Mesendoderm (in vitro differentiated cells): Measurements from ENCODE around the gene BAZ1B.
"Not testable (repeated sequence)": the region's sequence is repeated elsewhere in the genome, so short reads cannot be mapped to it uniquely, and the experiment has no call there.

Experiments
- DNase-seq: peaks from one replicate; pipeline ENCODE4 v3.0.0; 2013
- H2AK5ac ChIP-seq: 2 replicates; pipeline ENCODE4 v1.6.1; 2013; ENCODE audit warnings: low read length, inconsistent platforms
- H2BK120ac ChIP-seq: 2 replicates; pipeline ENCODE4 v1.6.1; 2013; ENCODE audit warnings: low read depth, mild to moderate bottlenecking, low read length, moderate library complexity, mixed read lengths
- H2BK15ac ChIP-seq: replicated peaks from 2 replicates; pipeline ENCODE4 v1.6.1; 2013; ENCODE audit warnings: low read depth, mild to moderate bottlenecking, moderate library complexity
- H2BK5ac ChIP-seq: 2 replicates; pipeline ENCODE4 v1.6.1; 2013; ENCODE audit warnings: low read length, inconsistent platforms
- H3K18ac ChIP-seq: 2 replicates; pipeline ENCODE4 v1.6.1; 2013; ENCODE audit warnings: mild to moderate bottlenecking, low read length, mixed read lengths
- H3K23ac ChIP-seq: one replicate; pipeline ENCODE4 v1.6.1; 2013; ENCODE audit warnings: low read length
- H3K27ac ChIP-seq: 2 replicates; pipeline ENCODE4 v1.5.1; 2013; ENCODE audit warnings: low read depth, mild to moderate bottlenecking, inconsistent platforms, low read length, moderate library complexity
- H3K27me3 ChIP-seq: 2 replicates; pipeline ENCODE4 v1.6.1; 2013; ENCODE audit warnings: low read length, control low read depth, mild to moderate bottlenecking, inconsistent platforms; ENCODE audit not compliant: insufficient read depth, poor library complexity
- H3K36me3 ChIP-seq: 2 replicates; pipeline ENCODE4 v1.6.1; 2013; ENCODE audit warnings: low read length, inconsistent platforms; ENCODE audit not compliant: control insufficient read depth, insufficient read depth
- H3K4ac ChIP-seq: one replicate; pipeline ENCODE4 v1.6.1; 2013; ENCODE audit warnings: low read depth, mild to moderate bottlenecking, low read length, moderate library complexity
- H3K4me1 ChIP-seq: 2 replicates; pipeline ENCODE4 v1.6.1; 2013; ENCODE audit warnings: low read depth, low read length, inconsistent platforms; ENCODE audit not compliant: control insufficient read depth
- H3K4me2 ChIP-seq: 2 replicates; pipeline ENCODE4 v1.6.1; 2013; ENCODE audit warnings: low read length
- H3K4me3 ChIP-seq: 2 replicates; pipeline ENCODE4 v1.5.1; 2013; ENCODE audit warnings: mild to moderate bottlenecking, low read length
- H3K56ac ChIP-seq: one replicate; pipeline ENCODE4 v1.6.1; 2013; ENCODE audit warnings: low read length
- H3K79me1 ChIP-seq: 2 replicates; pipeline ENCODE4 v1.6.1; 2013; ENCODE audit warnings: low read length, inconsistent platforms
- H3K79me2 ChIP-seq: 2 replicates; pipeline ENCODE4 v1.6.1; 2013; ENCODE audit warnings: mild to moderate bottlenecking, low read length; ENCODE audit not compliant: control insufficient read depth, insufficient read depth
- H3K9ac ChIP-seq: 2 replicates; pipeline ENCODE4 v1.6.1; 2013; ENCODE audit warnings: low read length, inconsistent platforms
- H4K5ac ChIP-seq: one replicate; pipeline ENCODE4 v1.6.1; 2013; ENCODE audit warnings: low read length
- H4K8ac ChIP-seq: one replicate; pipeline ENCODE4 v1.6.1; 2013; ENCODE audit warnings: low read depth, mild to moderate bottlenecking, control low read depth, low read length, moderate library complexity
- WGBS: extraction: QIAGEN DNeasy Blood & Tissue Kit; methylation state at CpG from one replicate; pipeline ENCODE4 v1.1.7; 2013; ENCODE audit warnings: low lambda C conversion rate, missing lambda C conversion rate; ENCODE audit not compliant: insufficient coverage; ENCODE audit errors: extremely low coverage; 5-methylcytosine and 5-hydroxymethylcytosine counted together

The BAZ1B gene

DNA sequence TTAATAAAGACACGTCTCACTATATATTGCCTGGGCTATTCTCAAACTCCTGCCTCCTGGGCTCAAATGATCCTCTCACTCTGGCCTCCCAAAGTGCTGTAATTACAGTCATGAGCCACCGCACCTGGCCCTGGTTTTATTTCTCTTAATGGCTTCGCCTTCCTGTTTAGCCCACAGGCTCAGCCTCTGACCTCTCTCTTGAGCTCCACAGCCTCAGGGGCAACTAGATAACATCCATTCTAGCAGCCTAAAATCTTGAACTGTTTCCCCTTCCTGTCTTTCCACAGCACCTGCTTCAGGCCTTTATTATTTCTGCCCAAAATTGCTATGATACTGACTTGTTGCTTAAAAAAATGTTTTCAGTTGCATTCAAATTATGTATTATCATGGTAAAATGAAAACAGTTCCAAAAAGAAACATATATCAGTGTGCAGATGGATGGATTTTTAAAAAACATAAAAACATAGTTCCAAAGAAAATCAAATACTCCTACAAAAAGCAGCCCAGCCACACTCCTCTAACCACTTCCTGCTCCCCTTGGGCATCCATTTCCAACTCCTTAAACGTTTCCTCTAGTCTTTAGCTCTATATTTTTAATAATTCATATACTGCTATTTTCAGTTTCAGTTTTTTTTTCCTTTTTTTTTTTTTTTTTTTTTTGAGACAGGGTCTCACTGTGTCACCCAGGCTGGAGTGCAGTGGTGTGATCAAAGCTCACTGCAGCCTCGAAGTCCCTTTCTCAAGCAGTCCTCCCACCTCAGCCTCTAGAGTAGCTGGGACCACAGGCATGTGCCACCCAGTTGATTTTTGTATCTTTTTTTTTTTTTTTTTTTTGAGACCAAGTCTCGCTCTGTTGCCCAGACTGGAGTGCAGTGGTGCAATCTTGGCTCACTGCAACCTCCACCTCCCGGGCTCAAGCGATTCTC lies 5.1 kb upstream of the BAZ1B start:
- DNase-seq = peak; percentile 72
- Histone ChIP-seq H3K27ac (no peak overlapping the region), H3K79me1 (no peaks in the 10 kb centered on the region), H3K27me3 (no peaks in the 10 kb centered on the region), H3K56ac (peak overlapping the region; percentile 3), H3K36me3 (no peaks in the 10 kb centered on the region), H3K4me2 (no peak overlapping the region), H3K4me3 (no peak overlapping the region), H2BK5ac (no peak overlapping the region), H2BK120ac (no peak overlapping the region), H3K23ac (no peak overlapping the region), H3K18ac (no peak overlapping the region), H3K9ac (no peak overlapping the region), H3K4me1 (no peaks in the 10 kb centered on the region), H2BK15ac (no peak overlapping the region), H2AK5ac (no peak overlapping the region), H3K79me2 (no peaks in the 10 kb centered on the region), H4K5ac (no peak overlapping the region), H4K8ac (no peak overlapping the region), H3K4ac (no peak overlapping the region)
- WGBS = no CpG with 5 or more reads among the region's 8 CpGs

DNA sequence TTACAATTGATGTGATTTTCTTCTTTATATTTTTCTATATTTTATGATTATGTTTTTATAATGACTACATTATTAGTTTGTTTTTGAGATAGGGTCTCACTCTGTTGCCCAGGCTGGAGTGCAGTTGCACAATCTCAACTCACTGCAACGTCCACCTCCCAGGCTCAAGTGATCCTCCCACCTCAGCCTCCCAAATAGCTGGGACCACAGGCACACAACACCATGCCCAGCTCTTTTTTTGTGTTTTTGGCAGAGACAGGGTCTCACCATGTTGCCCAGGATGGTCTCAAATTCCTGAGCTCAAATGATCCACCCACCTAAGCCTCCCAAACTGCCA lies 4.0 kb upstream of the BAZ1B start:
- H3K27ac ChIP-seq, H3K4me2 ChIP-seq, H3K36me3 ChIP-seq, H3K4me1 ChIP-seq, H2BK120ac ChIP-seq, H4K8ac ChIP-seq, H3K18ac ChIP-seq, H2AK5ac ChIP-seq, H3K9ac ChIP-seq, H3K27me3 ChIP-seq, H3K4me3 ChIP-seq, H3K79me1 ChIP-seq, H2BK15ac ChIP-seq, H3K23ac ChIP-seq, H3K4ac ChIP-seq, H2BK5ac ChIP-seq, H3K79me2 ChIP-seq, DNase-seq, H4K5ac ChIP-seq, H3K56ac ChIP-seq: not testable (repeated sequence)
- WGBS = no CpG with 5 or more reads among the region's 1 CpG

DNA sequence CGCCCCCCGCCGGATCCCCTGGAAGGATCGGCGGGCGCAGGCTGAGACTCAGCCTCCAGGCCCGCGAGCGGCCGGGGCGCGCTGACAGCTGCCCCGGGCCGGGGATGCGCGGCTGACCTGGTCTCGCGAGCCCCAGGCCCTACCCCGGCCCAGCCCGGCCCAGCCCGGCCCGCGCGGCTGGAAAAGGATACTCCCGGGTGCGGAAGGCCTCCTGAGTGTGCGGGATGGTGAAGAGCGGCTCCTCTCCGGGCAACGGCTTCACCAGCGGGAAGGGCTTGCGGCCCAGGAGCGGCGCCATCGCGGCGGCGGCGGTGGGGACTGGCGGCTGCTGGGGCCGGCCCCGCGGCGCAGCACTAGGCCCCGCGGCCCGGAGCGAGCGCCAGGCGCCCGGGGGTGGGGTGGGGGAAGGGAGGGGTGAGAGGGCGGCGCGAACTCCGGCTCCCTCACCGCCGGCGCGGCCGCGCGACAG lies 423 bp downstream of the BAZ1B start:
- Histone ChIP-seq H2BK15ac (no peak overlapping the region), H3K18ac (peak overlapping the region; percentile 100), H4K5ac (no peak overlapping the region), H3K56ac (peak overlapping the region; percentile 98), H3K4me3 (peak overlapping the region; percentile 99), H3K27me3 (no peaks in the 10 kb centered on the region), H3K9ac (peak overlapping the region; percentile 99), H4K8ac (peak overlapping the region; percentile 94), H3K36me3 (peaks cover 3% of the 10 kb centered on the region), H3K4ac (peak overlapping the region; percentile 100), H3K27ac (peak overlapping the region; percentile 99), H2BK120ac (peak overlapping the region; percentile 99), H2AK5ac (no peak overlapping the region), H3K4me1 (peaks cover 2% of the 10 kb centered on the region), H3K4me2 (no peak overlapping the region), H3K79me1 (peaks cover 2% of the 10 kb centered on the region), H3K79me2 (peaks cover 45% of the 10 kb centered on the region), H3K23ac (peak overlapping the region; percentile 98), H2BK5ac (peak overlapping the region; percentile 82)
- peak; percentile 71 for DNase-seq
- no CpG with 5 or more reads among the region's 62 CpGs for WGBS

DNA sequence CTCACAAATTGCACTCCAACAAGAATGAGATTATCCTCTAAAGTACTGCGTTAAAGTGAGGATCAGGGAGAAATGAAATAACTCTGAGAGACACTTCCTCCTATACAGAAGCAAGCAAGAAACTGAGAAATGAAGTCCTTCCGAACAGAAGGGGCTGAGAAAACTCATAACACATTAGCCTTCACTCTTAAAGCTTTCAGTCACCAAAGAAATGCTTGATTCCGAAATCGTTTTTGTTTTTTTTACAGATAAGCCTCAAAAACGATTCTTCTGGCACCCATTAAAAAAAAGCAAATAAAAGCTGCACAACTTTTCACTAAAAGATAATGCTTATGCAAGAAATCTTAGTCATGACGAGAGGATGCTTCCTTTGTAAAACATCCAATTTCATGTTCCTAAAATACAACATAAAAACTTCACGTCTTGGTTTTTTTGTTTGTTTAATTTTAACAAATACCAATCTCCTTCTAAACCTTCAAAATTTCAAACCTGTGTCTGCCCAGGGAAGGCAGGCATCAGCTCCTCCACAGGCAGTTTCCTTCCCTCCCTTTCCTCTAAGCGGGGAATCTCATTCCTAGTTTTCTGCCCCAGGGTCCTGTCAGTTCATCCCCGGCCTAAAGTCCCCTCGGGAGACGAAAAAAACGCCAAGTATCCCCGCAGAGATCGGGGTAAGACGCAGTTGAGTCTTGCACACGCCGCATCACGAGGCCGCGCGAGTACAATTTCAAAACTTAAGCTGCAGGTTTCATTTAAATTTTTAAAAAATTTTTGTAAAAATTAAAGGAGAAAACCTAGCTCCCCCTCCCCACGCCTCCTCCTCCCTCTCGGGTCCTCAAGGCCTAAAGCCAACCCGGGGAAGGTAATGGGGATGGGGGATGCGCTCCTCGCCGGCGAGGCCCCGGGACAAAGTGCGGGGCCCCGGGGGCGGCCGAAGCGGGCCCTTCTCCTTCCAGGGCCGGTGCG lies 1.1 kb downstream of the BAZ1B start:
- peaks cover 3% of the 10 kb centered on the region for H3K36me3 ChIP-seq
- H2BK120ac ChIP-seq = peak overlapping the region; percentile 99
- no peak overlapping the region for H2BK5ac ChIP-seq
- H3K18ac ChIP-seq = peak overlapping the region; percentile 100
- H3K4me3 ChIP-seq = peak overlapping the region; percentile 99
- WGBS = no CpG with 5 or more reads among the region's 36 CpGs
- peak overlapping the region; percentile 99 for H3K27ac ChIP-seq
- peak overlapping the region; percentile 74 for H3K4me2 ChIP-seq
- H3K23ac ChIP-seq = peak overlapping the region; percentile 98
- H3K27me3 ChIP-seq = no peaks in the 10 kb centered on the region
- peaks cover 2% of the 10 kb centered on the region for H3K79me1 ChIP-seq
- H3K79me2 ChIP-seq = peaks cover 52% of the 10 kb centered on the region
- DNase-seq = peak; percentile 69
- H3K9ac ChIP-seq = peak overlapping the region; percentile 99
- H2AK5ac ChIP-seq = peak overlapping the region; percentile 32
- peaks cover 2% of the 10 kb centered on the region for H3K4me1 ChIP-seq
- H3K56ac ChIP-seq = peak overlapping the region; percentile 98
- H3K4ac ChIP-seq = peak overlapping the region; percentile 100
- no peak overlapping the region for H2BK15ac ChIP-seq
- H4K8ac ChIP-seq = no peak overlapping the region
- no peak overlapping the region for H4K5ac ChIP-seq

DNA sequence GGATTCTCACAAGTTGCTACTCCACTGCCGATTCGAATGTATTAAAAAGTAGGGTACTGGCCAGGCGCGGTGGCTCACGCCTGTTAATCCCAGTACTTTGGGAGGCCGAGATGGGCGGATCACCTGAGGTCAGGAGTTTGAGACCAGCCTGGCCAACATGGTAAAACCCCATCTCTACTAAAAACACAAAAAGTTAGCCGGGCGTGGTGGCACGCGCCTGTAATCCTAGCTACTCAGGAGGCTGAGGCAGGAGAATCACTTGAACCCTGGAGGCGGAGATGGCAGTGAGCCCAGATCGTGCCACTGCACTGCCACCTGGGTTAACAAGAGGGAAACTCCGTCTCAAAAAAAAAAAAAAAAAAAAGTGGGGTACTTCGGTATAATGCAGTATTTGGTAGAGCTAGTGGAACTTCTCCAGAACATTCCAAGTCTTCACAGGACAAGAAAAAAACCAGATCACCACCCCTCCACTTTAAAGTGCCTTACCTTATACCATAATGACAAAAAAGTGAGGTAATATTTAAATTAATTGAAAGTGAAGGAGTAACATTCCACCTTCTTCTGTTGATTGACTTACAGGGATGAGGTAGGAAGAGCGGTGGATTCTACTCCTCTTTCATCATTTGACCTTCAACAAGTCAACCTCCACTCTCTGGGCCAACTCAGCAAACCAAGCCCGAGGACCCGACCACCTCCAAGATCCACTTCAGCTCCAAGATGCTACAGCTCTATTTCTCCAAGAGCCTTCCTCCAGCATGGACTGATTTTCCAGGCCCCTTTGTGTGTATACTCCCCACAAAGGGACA lies 2.0 kb downstream of the BAZ1B start:
- Histone ChIP-seq H2BK15ac (no peak overlapping the region), H3K4ac (no peak overlapping the region), H2AK5ac (no peak overlapping the region), H3K79me2 (peaks cover 61% of the 10 kb centered on the region), H3K4me2 (peak overlapping the region; percentile 59), H4K5ac (no peak overlapping the region), H3K27ac (no peak overlapping the region), H3K4me1 (peaks cover 2% of the 10 kb centered on the region), H3K18ac (no peak overlapping the region), H3K9ac (peak overlapping the region; percentile 99), H3K79me1 (peaks cover 2% of the 10 kb centered on the region), H3K36me3 (peaks cover 3% of the 10 kb centered on the region), H3K27me3 (no peaks in the 10 kb centered on the region), H3K56ac (peak overlapping the region; percentile 76), H2BK5ac (no peak overlapping the region), H2BK120ac (no peak overlapping the region), H3K4me3 (peak overlapping the region; percentile 99), H3K23ac (peak overlapping the region; percentile 1), H4K8ac (no peak overlapping the region)
- WGBS = no CpG with 5 or more reads among the region's 18 CpGs
- DNase-seq = peak; percentile 47
